GM13977 (cell line): ENCODE results near the gene MXRA8.

Source experiments
- DNase-seq: peaks from one replicate; pipeline ENCODE4 v3.0.0; 2012; ENCODE audit warnings: low spot score
- in situ Hi-C: fragments of 300-500 bp; cut with MboI; formaldehyde crosslinking; loops from one replicate; pipeline ENCODE4 v1.12.0; 2022; ENCODE audit warnings: low sequenced_read_pairs, low pct_unique_long_range_greater_than_20kb, mixed read lengths, inconsistent platforms; ENCODE audit not compliant: unreplicated experiment
- TF ChIP-seq, protein P1 (sequence below): IDR thresholded peaks from 2 replicates; pipeline ENCODE4 v1.5.1; 2012; ENCODE audit warnings: mild to moderate bottlenecking, control low read depth; ENCODE audit not compliant: insufficient read depth; ENCODE audit errors: extremely low read depth, missing control alignments

MXRA8 gene

DNA sequence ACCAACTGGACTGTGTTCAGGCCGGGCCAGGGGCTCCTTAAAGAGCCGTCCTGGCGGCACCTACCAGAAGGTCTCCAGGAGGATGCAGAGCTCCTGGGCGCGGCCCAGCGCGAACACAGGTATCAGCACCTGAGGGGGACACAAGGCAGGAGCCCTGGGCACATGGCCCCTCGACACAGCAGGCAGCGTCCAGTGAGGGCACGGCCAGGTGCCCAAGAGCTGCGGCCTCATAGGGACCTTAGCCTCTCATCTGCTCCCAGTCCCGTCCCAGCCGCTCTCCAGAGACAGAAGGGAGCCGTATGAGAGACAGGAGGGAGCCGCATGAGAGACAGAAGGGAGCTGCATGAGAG lies 44.1 kb downstream of the MXRA8 start:
- no peak for DNase-seq
- in situ Hi-C loops: no loop called here
- TF ChIP-seq, protein P1, sequence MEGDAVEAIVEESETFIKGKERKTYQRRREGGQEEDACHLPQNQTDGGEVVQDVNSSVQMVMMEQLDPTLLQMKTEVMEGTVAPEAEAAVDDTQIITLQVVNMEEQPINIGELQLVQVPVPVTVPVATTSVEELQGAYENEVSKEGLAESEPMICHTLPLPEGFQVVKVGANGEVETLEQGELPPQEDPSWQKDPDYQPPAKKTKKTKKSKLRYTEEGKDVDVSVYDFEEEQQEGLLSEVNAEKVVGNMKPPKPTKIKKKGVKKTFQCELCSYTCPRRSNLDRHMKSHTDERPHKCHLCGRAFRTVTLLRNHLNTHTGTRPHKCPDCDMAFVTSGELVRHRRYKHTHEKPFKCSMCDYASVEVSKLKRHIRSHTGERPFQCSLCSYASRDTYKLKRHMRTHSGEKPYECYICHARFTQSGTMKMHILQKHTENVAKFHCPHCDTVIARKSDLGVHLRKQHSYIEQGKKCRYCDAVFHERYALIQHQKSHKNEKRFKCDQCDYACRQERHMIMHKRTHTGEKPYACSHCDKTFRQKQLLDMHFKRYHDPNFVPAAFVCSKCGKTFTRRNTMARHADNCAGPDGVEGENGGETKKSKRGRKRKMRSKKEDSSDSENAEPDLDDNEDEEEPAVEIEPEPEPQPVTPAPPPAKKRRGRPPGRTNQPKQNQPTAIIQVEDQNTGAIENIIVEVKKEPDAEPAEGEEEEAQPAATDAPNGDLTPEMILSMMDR: no peak

GRCh38 chr1:1313500-1314236 lies 44.7 kb downstream of the MXRA8 start:
- in situ Hi-C loops: no loop called here
- DNase-seq: no peak
- TF ChIP-seq, protein P1: no peak

- no peak for DNase-seq
- in situ Hi-C loops: no loop called here
- TF ChIP-seq, protein P1: no peak
These were observed 45.7 kb downstream of the MXRA8 start for GRCh38 chr1:1312450-1313314.

DNA sequence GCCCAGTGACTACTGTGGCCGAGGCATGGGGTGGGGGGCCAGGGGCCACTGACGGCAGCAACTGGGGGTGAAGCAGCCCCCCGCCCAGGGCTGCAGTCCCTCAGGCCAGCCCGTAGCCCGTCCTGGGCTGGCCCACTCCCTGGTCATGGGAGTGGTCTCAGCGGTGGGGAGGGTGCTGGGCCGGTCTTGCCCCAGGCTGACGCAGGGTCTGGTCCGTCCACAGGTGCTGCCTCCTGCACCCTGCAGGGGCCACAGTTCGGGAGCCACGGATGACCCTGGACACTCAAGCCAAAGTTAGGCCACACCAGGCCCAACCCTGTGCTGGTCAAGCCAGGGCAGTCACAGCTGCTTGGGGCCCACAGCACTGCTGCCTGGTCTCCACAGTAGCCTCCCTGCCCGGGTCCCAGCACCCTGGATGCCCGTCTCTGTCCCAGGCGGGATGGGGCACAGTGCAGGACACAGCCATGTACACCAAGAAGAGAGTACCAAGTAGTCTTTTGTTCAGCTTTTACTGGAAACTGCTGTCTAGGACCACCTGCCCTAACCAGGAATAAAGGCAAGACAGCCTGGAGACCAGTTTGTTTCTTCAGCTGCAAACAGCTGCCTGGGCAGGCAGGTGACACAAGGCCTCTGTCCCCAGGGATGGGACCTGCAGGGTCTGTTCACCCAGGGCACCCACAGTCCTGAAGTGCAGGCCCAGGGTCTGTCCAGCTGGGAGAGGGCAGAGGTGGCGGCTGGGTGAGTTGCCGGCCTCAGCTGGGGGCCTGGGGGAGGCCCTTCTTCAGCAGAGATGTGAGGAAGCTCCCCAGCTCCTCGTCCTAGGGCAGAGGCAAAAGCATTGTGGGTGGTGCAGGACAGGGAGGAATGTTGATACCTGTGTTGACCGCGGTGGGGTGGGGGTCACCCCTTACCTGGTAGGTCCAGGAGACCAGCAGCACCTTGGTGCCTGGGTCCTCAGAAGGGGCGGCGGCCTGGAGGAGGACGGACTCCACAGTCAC lies 46.9 kb downstream of the MXRA8 start:
- in situ Hi-C loops: no loop called here
- TF ChIP-seq, protein P1: no peak
- DNase-seq: no peak

DNA sequence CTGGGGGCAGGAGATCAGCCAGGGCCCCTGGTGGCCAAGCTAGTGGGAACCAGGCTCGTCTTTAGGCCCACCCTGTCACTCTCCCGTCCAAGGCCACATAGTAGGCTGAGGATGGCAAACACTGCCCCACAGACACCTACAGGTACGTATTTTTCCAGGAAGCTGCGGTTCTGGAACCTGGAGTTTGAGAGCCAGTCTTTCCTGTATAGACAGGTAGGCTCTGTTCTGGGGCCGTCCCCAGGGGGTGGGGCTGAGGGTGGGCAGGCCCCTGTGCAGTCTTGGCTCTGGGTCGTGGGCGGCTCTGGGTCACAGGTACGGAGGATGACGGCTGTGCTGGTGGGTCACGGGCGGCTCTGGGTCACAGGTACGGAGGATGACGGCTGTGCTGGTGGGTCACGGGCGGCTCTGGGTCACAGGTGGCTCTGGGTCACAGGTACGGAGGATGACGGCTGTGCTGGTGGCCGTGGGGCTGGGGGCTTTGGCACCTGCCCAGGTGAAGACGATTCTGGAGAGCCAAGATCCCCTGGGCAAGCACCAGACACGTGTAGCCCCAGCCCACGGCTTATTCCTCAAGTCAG lies 47.8 kb downstream of the MXRA8 start:
- TF ChIP-seq, protein P1: no peak
- in situ Hi-C loops: no loop called here
- no peak for DNase-seq

DNA sequence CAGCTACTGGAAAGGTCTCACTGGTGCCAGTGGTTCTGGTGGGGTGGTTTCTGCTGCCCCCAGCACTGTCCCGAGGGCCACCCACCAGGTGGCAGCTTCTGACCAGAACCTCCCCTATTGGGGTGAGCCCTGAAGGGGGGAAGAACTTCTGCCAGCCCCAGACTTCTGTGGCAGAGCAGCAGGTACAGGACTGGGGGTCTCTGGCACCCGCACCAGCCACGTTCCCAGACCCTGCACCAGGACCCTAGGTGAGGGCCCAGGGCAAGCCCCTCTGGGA lies 48.3 kb downstream of the MXRA8 start:
- TF ChIP-seq, protein P1: no peak
- no peak for DNase-seq
- in situ Hi-C loops: no loop called here
